IMR-90 (cell line): ENCODE results near the gene CASKIN1. TPM values are rescaled to one million over a fixed set of nuclear protein-coding genes. Genes with fewer than 3 reads are reported as not detected.

Source experiments
- ATAC-seq: fragments of 200-7000 bp; cut with Tn5 transposase; 2 replicates; pipeline ENCODE4 v1.9.1; 2020; ENCODE audit warnings: low read depth, mild to moderate bottlenecking, moderate library complexity
- BruUV-seq: library from RNA; stranded (reverse); fragments of 400-500 nt; replicated peaks from 2 replicates; lab custom pipeline; 2021; lab: Mats Ljungman, UMichigan
- CTCF ChIA-PET: fragments of 300-600 bp; formaldehyde crosslinking; extraction: SDS; loops from one replicate; lab custom pipeline; 2021; ENCODE audit warnings: antibody characterized with exemption; lab: Yijun Ruan, JAX
- POLR2A ChIA-PET: fragments of 300-600 bp; sonication (Branson Sonifier 250); formaldehyde crosslinking; loops from one replicate; lab custom pipeline; 2022; ENCODE audit warnings: antibody characterized with exemption; ENCODE audit not compliant: unreplicated experiment; lab: Charles Lee
- DNase-seq: peaks from one replicate; pipeline ENCODE4 v3.0.0; 2013
- H2AFZ ChIP-seq: replicated peaks from 2 replicates; pipeline ENCODE3; 2013; ENCODE audit warnings: low read length, mild to moderate bottlenecking; ENCODE audit not compliant: poor library complexity
- H2AK5ac ChIP-seq: 2 replicates; pipeline ENCODE4 v1.6.1; 2013; ENCODE audit warnings: low read depth, low read length, inconsistent platforms
- H2AK9ac ChIP-seq: replicated peaks from 2 replicates; pipeline ENCODE3; 2013; ENCODE audit warnings: mild to moderate bottlenecking, low read depth, low read length, moderate library complexity; ENCODE audit not compliant: poor library complexity
- H2BK120ac ChIP-seq: 2 replicates; pipeline ENCODE4 v1.6.1; 2013; ENCODE audit warnings: low read depth, low read length, inconsistent platforms
- H2BK15ac ChIP-seq: 3 replicates; pipeline ENCODE4 v1.6.1; 2013; ENCODE audit warnings: low read depth, low read length, inconsistent platforms
- H2BK20ac ChIP-seq: 2 replicates; pipeline ENCODE4 v1.6.1; 2013; ENCODE audit warnings: low read depth, mild to moderate bottlenecking, inconsistent platforms, low read length, moderate library complexity
- H2BK5ac ChIP-seq: 2 replicates; pipeline ENCODE4 v1.6.1; 2013; ENCODE audit warnings: mild to moderate bottlenecking, low read depth, low read length, inconsistent platforms; ENCODE audit not compliant: poor library complexity, severe bottlenecking
- H3K14ac ChIP-seq: replicated peaks from 2 replicates; pipeline ENCODE4 v1.6.1; 2013; ENCODE audit warnings: low read depth, low read length, inconsistent platforms
- H3K18ac ChIP-seq: 2 replicates; pipeline ENCODE4 v1.6.1; 2013; ENCODE audit warnings: low read depth, low read length, control low read depth
- H3K23ac ChIP-seq: 2 replicates; pipeline ENCODE4 v1.6.1; 2013; ENCODE audit warnings: low read depth, low read length, inconsistent platforms
- H3K27ac ChIP-seq: 2 replicates; pipeline ENCODE4 v1.5.1; 2013; ENCODE audit warnings: mild to moderate bottlenecking, control low read depth, low read length; ENCODE audit not compliant: insufficient read depth
- H3K27me3 ChIP-seq: 2 replicates; pipeline ENCODE4 v1.6.1; 2013; ENCODE audit warnings: low read length; ENCODE audit not compliant: control insufficient read depth, insufficient read depth
- H3K36me3 ChIP-seq: 2 replicates; pipeline ENCODE4 v1.6.1; 2013; ENCODE audit warnings: low read length, mixed read lengths; ENCODE audit not compliant: control insufficient read depth, insufficient read depth
- H3K4ac ChIP-seq: 2 replicates; pipeline ENCODE4 v1.6.1; 2013; ENCODE audit warnings: low read depth, low read length, inconsistent platforms
- H3K4me1 ChIP-seq: 2 replicates; pipeline ENCODE4 v1.6.1; 2013; ENCODE audit warnings: low read length, mixed read lengths; ENCODE audit not compliant: control insufficient read depth, insufficient read depth
- H3K4me2 ChIP-seq: 2 replicates; pipeline ENCODE4 v1.6.1; 2013; ENCODE audit warnings: low read depth, mild to moderate bottlenecking, control low read depth, low read length, moderate library complexity
- H3K4me3 ChIP-seq: 2 replicates; pipeline ENCODE4 v1.5.1; 2013; ENCODE audit warnings: low read depth, mild to moderate bottlenecking, control low read depth, low read length, moderate library complexity; ENCODE audit not compliant: insufficient read depth
- H3K56ac ChIP-seq: 2 replicates; pipeline ENCODE4 v1.6.1; 2013; ENCODE audit warnings: low read length, inconsistent platforms; ENCODE audit not compliant: insufficient read depth; ENCODE audit errors: extremely low read depth
- H3K79me1 ChIP-seq, 2 experiments: 2 replicates each; pipeline ENCODE4 v1.6.1; 2013; ENCODE audit warnings: low read length in 2 of 2, inconsistent platforms in 1 of 2, low read depth in 1 of 2
- H3K9ac ChIP-seq: 2 replicates; pipeline ENCODE4 v1.6.1; 2013; ENCODE audit warnings: low read depth, low read length, control low read depth
- H3K9me1 ChIP-seq: 2 replicates; pipeline ENCODE4 v1.6.1; 2013; ENCODE audit warnings: low read length, inconsistent platforms; ENCODE audit not compliant: insufficient read depth
- H3K9me3 ChIP-seq: 2 replicates; pipeline ENCODE4 v1.6.1; 2013; ENCODE audit warnings: low read length; ENCODE audit not compliant: control insufficient read depth, insufficient read depth
- H4K20me1 ChIP-seq: 2 replicates; pipeline ENCODE4 v1.6.1; 2013; ENCODE audit warnings: low read length, inconsistent platforms; ENCODE audit not compliant: insufficient read depth
- H4K5ac ChIP-seq: 2 replicates; pipeline ENCODE4 v1.6.1; 2013; ENCODE audit warnings: mild to moderate bottlenecking, low read depth, low read length, control low read depth
- H4K8ac ChIP-seq, 2 experiments: 2 replicates each; pipeline ENCODE4 v1.6.1; 2013; ENCODE audit warnings: low read depth in 2 of 2, low read length in 2 of 2, control low read depth in 1 of 2, inconsistent platforms in 1 of 2
- H4K91ac ChIP-seq: 2 replicates; pipeline ENCODE4 v1.6.1; 2013; ENCODE audit warnings: low read depth, low read length, inconsistent platforms; ENCODE audit not compliant: insufficient read depth
- BHLHE40 ChIP-seq: fragments of 150-350 bp; IDR thresholded peaks from 2 replicates; pipeline ENCODE4 v1.6.1; 2016; ENCODE audit warnings: mild to moderate bottlenecking, low read depth, low read length
- CEBPB ChIP-seq: IDR thresholded peaks from 2 replicates; pipeline ENCODE4 v1.6.1; 2012; ENCODE audit warnings: low read depth, low read length, improper control_type of control experiment
- CHD1 ChIP-seq: IDR thresholded peaks from 2 replicates; pipeline ENCODE4 v1.6.1; 2012; ENCODE audit warnings: low read depth, low read length, improper control_type of control experiment
- CTCF ChIP-seq: conservative IDR thresholded peaks from 2 replicates; pipeline ENCODE4 v1.5.1; 2012; ENCODE audit warnings: mild to moderate bottlenecking, low read depth, low read length, improper control_type of control experiment
- FOS ChIP-seq: fragments of 150-350 bp; IDR thresholded peaks from 2 replicates; pipeline ENCODE4 v1.6.1; 2016; ENCODE audit warnings: low read depth, low read length
- MAFK ChIP-seq: IDR thresholded peaks from 2 replicates; pipeline ENCODE4 v1.6.1; 2012; ENCODE audit warnings: low read depth, low read length, improper control_type of control experiment
- MAZ ChIP-seq: IDR thresholded peaks from 2 replicates; pipeline ENCODE4 v1.6.1; 2012; ENCODE audit warnings: low read depth, mild to moderate bottlenecking, low read length, improper control_type of control experiment, moderate library complexity, borderline replicate concordance
- MXI1 ChIP-seq: IDR thresholded peaks from 2 replicates; pipeline ENCODE4 v1.6.1; 2012; ENCODE audit warnings: low read depth, mild to moderate bottlenecking, low read length, moderate library complexity, borderline replicate concordance
- NFE2L2 ChIP-seq: fragments of 150-350 bp; IDR thresholded peaks from 2 replicates; pipeline ENCODE4 v1.6.1; 2016; ENCODE audit warnings: low read depth, mild to moderate bottlenecking, low read length
- POLR2A ChIP-seq: IDR thresholded peaks from 2 replicates; pipeline ENCODE4 v1.6.1; 2012; ENCODE audit warnings: mild to moderate bottlenecking, low read depth, low read length
- RAD21 ChIP-seq: IDR thresholded peaks from 2 replicates; pipeline ENCODE4 v1.6.1; 2012; ENCODE audit warnings: low read length, improper control_type of control experiment
- RCOR1 ChIP-seq: IDR thresholded peaks from 2 replicates; pipeline ENCODE4 v1.6.1; 2012; ENCODE audit warnings: mild to moderate bottlenecking, low read length, improper control_type of control experiment; ENCODE audit not compliant: insufficient replicate concordance
- RFX5 ChIP-seq: IDR thresholded peaks from 2 replicates; pipeline ENCODE4 v1.8.0; 2012; ENCODE audit warnings: low read depth, mild to moderate bottlenecking, low read length, moderate library complexity
- SMC3 ChIP-seq: fragments of 150-350 bp; IDR thresholded peaks from 2 replicates; pipeline ENCODE4 v1.6.1; 2016; ENCODE audit warnings: low read depth, mild to moderate bottlenecking, antibody characterized with exemption, low read length, moderate library complexity
- USF2 ChIP-seq: fragments of 150-350 bp; IDR thresholded peaks from 2 replicates; pipeline ENCODE4 v1.6.1; 2017; ENCODE audit warnings: mild to moderate bottlenecking, antibody characterized with exemption, low read length, low read depth
- WGBS, 2 experiments: methylation state at CpG; one replicate each; pipeline versions ENCODE4 v1.1.5 to v1.1.7; 2013; ENCODE audit warnings: missing lambda C conversion rate in 2 of 2; ENCODE audit not compliant: insufficient read length in 1 of 2; ENCODE audit errors: extremely low coverage in 2 of 2; 5-methylcytosine and 5-hydroxymethylcytosine counted together
- dilution Hi-C: fragments of 300-500 bp; cut with HindIII; formaldehyde crosslinking; loops from one replicate; pipeline ENCODE4 v1.14.3; 2018; ENCODE audit warnings: low sequenced_read_pairs; ENCODE audit not compliant: unreplicated experiment
- in situ Hi-C: fragments of 300-500 bp; cut with MboI; formaldehyde crosslinking; loops from 3 replicates; pipeline ENCODE4 v1.14.3; 2019; ENCODE audit warnings: low sequenced_read_pairs, inconsistent platforms, mixed read lengths
- intact Hi-C: fragments of 100-400 bp; cut with micrococcal nuclease; formaldehyde crosslinking; loops from 2 replicates; pipeline ENCODE4 v1.10.0; 2022
- polyA plus RNA-seq, 3 experiments: library from polyadenylated mRNA; depleted of rRNA; stranded (reverse); fragments of >200 nt; gene quantifications; 2 replicates each; pipeline ENCODE4 v1.2.3, GENCODE V29; 2012; ENCODE audit warnings: low replicate concordance in 1 of 3
- total RNA-seq: library from RNA; depleted of rRNA; stranded (reverse); fragments of >200 nt; gene quantifications from 2 replicates; pipeline ENCODE4 v1.2.3, GENCODE V29; 2012
- TF ChIP-seq, protein P1 (sequence below): fragments of 150-350 bp; IDR thresholded peaks from 2 replicates; pipeline ENCODE4 v1.6.1; 2016; ENCODE audit warnings: low read depth, mild to moderate bottlenecking, low read length, moderate library complexity, borderline replicate concordance

Gene CASKIN1
- total and polyA plus RNA-seq, 2 of the 4 experiments (the other 2 are of a cell fraction), result 0.05 TPM; not detected in 1

- H2AK9ac ChIP-seq, result no peak overlapping the region
- no peak overlapping the region for H2BK20ac ChIP-seq
- no peak overlapping the region for H4K91ac ChIP-seq
- CTCF ChIA-PET, result no interaction called here
- no peaks in the 10 kb centered on the region for H3K4me1 ChIP-seq
- no peak overlapping the region for H2AK5ac ChIP-seq
- no peak overlapping the region for H3K27ac ChIP-seq
- H2BK15ac ChIP-seq, result no peak overlapping the region
- intact Hi-C loops, result no loop called here
- no peak overlapping the region for H2BK120ac ChIP-seq
- whole genome bisulfite sequencing, 2 experiments, result 94% methylated on average over 30 of the region's 30 CpGs; no CpG with 5 or more reads in 1 of the 2 experiments
- DNase-seq, result no peak
- H3K9me1 ChIP-seq, result peaks cover 3% of the 10 kb centered on the region; the same call in 1 of the 2 replicates
- TF ChIP-seq NFE2L2 (no peak), CEBPB (no peak), MXI1 (no peak), SMC3 (no peak), RCOR1 (no peak), BHLHE40 (no peak), MAFK (no peak), POLR2A (no peak), CTCF (no peak), USF2 (no peak), RAD21 (no peak), FOS (no peak), CHD1 (no peak), MAZ (no peak), RFX5 (no peak)
- TF ChIP-seq, protein P1, sequence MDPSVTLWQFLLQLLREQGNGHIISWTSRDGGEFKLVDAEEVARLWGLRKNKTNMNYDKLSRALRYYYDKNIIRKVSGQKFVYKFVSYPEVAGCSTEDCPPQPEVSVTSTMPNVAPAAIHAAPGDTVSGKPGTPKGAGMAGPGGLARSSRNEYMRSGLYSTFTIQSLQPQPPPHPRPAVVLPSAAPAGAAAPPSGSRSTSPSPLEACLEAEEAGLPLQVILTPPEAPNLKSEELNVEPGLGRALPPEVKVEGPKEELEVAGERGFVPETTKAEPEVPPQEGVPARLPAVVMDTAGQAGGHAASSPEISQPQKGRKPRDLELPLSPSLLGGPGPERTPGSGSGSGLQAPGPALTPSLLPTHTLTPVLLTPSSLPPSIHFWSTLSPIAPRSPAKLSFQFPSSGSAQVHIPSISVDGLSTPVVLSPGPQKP, result no peak
- no peak overlapping the region for H4K8ac ChIP-seq
- H4K5ac ChIP-seq, result no peak overlapping the region
- no peak overlapping the region for H3K9ac ChIP-seq
- H3K9me3 ChIP-seq, result no peaks in the 10 kb centered on the region
- no TSS peak for BruUV-seq
- H3K4ac ChIP-seq, result no peak overlapping the region
- H2AFZ ChIP-seq, result no peak overlapping the region
- no peak overlapping the region for H2BK5ac ChIP-seq
- H3K56ac ChIP-seq, result no peak overlapping the region
- dilution Hi-C loops, result no loop called here
- H3K4me2 ChIP-seq, result no peak overlapping the region
- H3K23ac ChIP-seq, result no peak overlapping the region
- no peaks in the 10 kb centered on the region; the same call in 1 of the 2 replicates for H3K27me3 ChIP-seq
- no peak overlapping the region for H3K14ac ChIP-seq
- no peaks in the 10 kb centered on the region for H3K79me1 ChIP-seq
- POLR2A ChIA-PET, result no interaction called here
- no peak for ATAC-seq
- H3K36me3 ChIP-seq, result no peaks in the 10 kb centered on the region
- in situ Hi-C loops, result no loop called here
- no peak overlapping the region for H3K4me3 ChIP-seq
- no peak overlapping the region for H3K18ac ChIP-seq
- peaks cover 7% of the 10 kb centered on the region; the same call in 1 of the 2 replicates for H4K20me1 ChIP-seq
Measured at GRCh38 chr16:2183671-2184070, 12.7 kb downstream of the CASKIN1 start.
